ENCODE results near the gene OSBPL3.

DNA sequence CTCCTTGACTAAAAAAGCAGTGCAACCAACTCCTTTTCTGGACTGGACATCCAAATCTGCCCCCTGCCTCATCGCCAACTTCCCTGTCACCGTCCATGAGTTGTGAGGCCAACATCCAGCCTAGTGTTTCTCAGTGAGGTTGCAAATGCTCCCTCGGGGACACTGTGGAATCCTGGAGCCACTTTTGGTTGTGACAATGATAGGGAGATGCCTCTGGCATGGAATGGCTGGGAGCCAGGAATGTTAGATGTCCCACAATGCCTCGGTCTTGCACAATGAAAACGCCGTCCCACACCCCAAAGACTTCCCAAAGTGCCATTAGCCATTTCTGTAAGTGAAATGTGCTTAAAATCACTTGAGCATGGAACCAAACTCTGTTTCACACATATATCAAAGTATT lies 105.2 kb downstream of the OSBPL3 start:
- TF ChIP-seq, protein P1, sequence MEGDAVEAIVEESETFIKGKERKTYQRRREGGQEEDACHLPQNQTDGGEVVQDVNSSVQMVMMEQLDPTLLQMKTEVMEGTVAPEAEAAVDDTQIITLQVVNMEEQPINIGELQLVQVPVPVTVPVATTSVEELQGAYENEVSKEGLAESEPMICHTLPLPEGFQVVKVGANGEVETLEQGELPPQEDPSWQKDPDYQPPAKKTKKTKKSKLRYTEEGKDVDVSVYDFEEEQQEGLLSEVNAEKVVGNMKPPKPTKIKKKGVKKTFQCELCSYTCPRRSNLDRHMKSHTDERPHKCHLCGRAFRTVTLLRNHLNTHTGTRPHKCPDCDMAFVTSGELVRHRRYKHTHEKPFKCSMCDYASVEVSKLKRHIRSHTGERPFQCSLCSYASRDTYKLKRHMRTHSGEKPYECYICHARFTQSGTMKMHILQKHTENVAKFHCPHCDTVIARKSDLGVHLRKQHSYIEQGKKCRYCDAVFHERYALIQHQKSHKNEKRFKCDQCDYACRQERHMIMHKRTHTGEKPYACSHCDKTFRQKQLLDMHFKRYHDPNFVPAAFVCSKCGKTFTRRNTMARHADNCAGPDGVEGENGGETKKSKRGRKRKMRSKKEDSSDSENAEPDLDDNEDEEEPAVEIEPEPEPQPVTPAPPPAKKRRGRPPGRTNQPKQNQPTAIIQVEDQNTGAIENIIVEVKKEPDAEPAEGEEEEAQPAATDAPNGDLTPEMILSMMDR (IDR thresholded peaks at IDR 0.05): no peak
- TF ChIP-seq POLR2A (IDR thresholded peaks at IDR 0.05): no peak
- TF ChIP-seq EP300 (IDR thresholded peaks at IDR 0.05): no peak
- no peak for TF ChIP-seq POLR2AphosphoS5 (IDR thresholded peaks at IDR 0.05)

Measured in sigmoid colon (tissue), 4 donors.